Transverse colon (tissue), 3 donors: Measurements from ENCODE around the gene ICOSLG.

Experiments
- EP300 ChIP-seq: sonication (generic); formaldehyde crosslinking; IDR thresholded peaks from one replicate; pipeline ENCODE4 v1.6.1; 2017; ENCODE audit warnings: antibody characterized with exemption, low read depth
- POLR2A ChIP-seq: fragments of 450-650 bp; IDR thresholded peaks from one replicate; pipeline ENCODE4 v1.6.1; 2016; ENCODE audit warnings: antibody characterized with exemption, mild to moderate bottlenecking, moderate library complexity
- TF ChIP-seq, protein P1 (sequence below), 5 experiments: fragments of 200-600 bp in 3 of 5; fragments of 450-650 bp in 2 of 5; sonication (generic) in 3 of 5; IDR thresholded peaks; 1 replicate in 2 of 5; 2 replicates in 3 of 5; pipeline ENCODE4 v1.5.1; 2016 to 2017; ENCODE audit warnings: antibody characterized with exemption in 5 of 5, inconsistent platforms in 3 of 5, mild to moderate bottlenecking in 2 of 5, moderate library complexity in 1 of 5

DNA sequence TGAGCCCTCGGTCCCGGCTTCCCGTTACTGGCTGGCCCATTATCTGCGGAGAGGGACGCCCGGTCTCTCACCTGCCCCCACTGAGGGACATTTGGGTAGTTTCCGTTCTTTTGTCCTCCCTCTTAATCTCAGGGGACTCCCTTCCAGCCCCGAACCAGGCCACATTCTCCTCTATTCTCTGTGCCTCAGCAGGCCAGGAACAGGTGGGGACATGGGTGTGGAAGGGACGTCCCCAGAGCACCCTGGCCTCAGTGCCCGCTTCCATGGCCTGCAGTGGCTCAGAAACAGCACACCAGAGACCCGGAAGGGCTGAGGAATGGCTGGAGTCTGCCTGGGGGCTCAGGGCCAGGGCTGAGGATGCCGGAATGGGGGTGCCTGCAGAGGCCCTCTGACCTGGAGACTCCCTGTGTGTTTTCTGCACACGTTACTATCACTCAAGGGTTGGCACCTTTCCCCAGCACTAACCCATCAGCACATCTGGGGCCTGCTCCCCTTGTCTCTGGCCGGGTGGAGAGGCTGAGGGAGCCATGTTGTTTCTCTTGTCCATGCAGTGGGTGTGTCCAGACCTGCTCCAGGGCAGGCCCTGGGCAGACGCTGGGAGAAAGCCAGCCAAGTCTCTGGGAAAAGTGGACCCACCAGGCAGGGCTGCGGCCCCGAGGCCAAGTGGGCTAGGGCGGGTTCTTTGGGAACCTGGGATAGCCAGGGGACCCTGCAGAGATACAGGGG, 31.0 kb upstream of the ICOSLG start:
- no peak for TF ChIP-seq EP300
- TF ChIP-seq, protein P1, sequence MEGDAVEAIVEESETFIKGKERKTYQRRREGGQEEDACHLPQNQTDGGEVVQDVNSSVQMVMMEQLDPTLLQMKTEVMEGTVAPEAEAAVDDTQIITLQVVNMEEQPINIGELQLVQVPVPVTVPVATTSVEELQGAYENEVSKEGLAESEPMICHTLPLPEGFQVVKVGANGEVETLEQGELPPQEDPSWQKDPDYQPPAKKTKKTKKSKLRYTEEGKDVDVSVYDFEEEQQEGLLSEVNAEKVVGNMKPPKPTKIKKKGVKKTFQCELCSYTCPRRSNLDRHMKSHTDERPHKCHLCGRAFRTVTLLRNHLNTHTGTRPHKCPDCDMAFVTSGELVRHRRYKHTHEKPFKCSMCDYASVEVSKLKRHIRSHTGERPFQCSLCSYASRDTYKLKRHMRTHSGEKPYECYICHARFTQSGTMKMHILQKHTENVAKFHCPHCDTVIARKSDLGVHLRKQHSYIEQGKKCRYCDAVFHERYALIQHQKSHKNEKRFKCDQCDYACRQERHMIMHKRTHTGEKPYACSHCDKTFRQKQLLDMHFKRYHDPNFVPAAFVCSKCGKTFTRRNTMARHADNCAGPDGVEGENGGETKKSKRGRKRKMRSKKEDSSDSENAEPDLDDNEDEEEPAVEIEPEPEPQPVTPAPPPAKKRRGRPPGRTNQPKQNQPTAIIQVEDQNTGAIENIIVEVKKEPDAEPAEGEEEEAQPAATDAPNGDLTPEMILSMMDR (IDR thresholded peaks at IDR 0.05) = no peak
- TF ChIP-seq POLR2A = no peak
